Measurements from ENCODE around the gene SORCS3.

- TF ChIP-seq EZH2 (IDR thresholded peaks at IDR 0.05; ENCODE audit: insufficient read depth, poor library complexity, severe bottlenecking), result no peak
- TF ChIP-seq EZH2phosphoT487 (IDR thresholded peaks at IDR 0.05; ENCODE audit: insufficient read depth, low read depth), result no peak
These were observed 596.6 kb downstream of the SORCS3 start for GRCh38 chr10:105237685-105238084.
